ENCODE results near the gene ZC2HC1B. TPM values are rescaled to one million over a fixed set of nuclear protein-coding genes. Genes with fewer than 3 reads are reported as not detected.

The ZC2HC1B gene
- total and polyA plus RNA-seq, 9 donors = 0.50 TPM; not detected in 8

DNA sequence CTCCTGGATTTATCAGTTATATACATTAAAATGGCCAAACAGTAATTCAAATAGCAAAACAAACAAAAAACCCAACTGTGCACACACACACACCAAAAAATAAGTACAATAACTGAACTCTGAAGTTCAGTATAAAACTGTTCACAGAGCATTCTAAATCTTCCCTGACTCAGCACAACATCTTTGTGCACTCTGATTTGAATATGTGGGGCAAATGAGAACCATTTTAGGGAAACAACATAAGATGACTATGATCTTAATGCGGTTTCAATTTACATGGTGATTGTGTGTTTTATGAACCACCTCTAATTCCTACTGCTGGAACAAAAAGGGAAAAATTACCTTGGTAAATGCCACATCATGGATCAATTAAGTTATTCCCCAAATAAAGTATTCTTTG is 102.0 kb downstream of the ZC2HC1B start:
- intact Hi-C loops (cut with DNase I) = no loop called here
- peaks cover 4% of the 10 kb centered on the region for H3K4me1 ChIP-seq (ENCODE audit: insufficient read depth)
- H3K27me3 ChIP-seq = no peaks in the 10 kb centered on the region
- H3K36me3 ChIP-seq = no peaks in the 10 kb centered on the region
- no peak overlapping the region for H3K4me3 ChIP-seq
- H3K9me3 ChIP-seq = no peaks in the 10 kb centered on the region
- DNase-seq = no peak
- no peak for TF ChIP-seq POLR2A (IDR thresholded peaks at IDR 0.05)
- H3K27ac ChIP-seq = no peak overlapping the region
- WGBS, 3 donors = 91 to 98% (median 94%) methylated on average over 1 of the region's 1 CpG

DNA sequence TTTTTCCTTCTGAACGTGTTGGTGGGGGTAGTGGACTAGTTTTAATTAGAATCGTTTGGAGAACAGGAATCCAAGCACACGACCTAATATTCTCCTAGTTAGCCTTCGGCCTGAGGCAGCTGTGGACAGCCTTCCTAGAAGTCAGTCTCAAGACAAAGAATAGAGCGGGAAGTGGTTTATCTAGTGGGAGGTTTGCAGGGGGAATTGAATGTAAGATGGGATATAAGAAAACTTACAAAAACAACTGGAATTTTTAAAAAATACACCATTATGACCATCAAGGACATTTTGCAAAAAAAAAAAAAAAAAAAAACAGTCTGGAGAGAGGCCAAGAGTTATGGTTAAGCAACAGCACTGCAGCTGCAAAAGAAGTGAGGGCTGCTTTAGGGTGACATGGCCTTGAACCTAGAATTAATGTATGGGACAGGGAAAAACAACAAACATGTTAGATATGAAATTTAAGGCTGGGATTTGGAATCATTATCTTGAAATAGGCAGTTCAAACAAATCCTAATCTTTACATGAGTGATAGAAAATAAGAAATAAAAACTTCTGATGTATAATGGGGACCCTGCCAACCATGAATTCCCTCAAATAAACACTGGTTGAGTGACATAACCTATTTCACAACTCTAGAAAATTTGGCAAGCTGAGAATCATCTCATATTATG is 103.6 kb downstream of the ZC2HC1B start:
- Histone ChIP-seq H3K4me3 (no peak overlapping the region), H3K27me3 (no peaks in the 10 kb centered on the region), H3K9me3 (no peaks in the 10 kb centered on the region), H3K4me1 (ENCODE audit: insufficient read depth) (peaks cover 4% of the 10 kb centered on the region), H3K36me3 (no peaks in the 10 kb centered on the region), H3K27ac (peak overlapping the region in 1 of 2 donors; percentile 36)
- intact Hi-C loops (cut with DNase I) = no loop called here
- WGBS, 3 donors = 28 to 39% (median 30%) methylated on average over 5 of the region's 5 CpGs
- DNase-seq = no peak
- TF ChIP-seq EP300 (IDR thresholded peaks at IDR 0.05) (no peak), POLR2A (IDR thresholded peaks at IDR 0.05) (no peak)
- TF ChIP-seq, protein P1, sequence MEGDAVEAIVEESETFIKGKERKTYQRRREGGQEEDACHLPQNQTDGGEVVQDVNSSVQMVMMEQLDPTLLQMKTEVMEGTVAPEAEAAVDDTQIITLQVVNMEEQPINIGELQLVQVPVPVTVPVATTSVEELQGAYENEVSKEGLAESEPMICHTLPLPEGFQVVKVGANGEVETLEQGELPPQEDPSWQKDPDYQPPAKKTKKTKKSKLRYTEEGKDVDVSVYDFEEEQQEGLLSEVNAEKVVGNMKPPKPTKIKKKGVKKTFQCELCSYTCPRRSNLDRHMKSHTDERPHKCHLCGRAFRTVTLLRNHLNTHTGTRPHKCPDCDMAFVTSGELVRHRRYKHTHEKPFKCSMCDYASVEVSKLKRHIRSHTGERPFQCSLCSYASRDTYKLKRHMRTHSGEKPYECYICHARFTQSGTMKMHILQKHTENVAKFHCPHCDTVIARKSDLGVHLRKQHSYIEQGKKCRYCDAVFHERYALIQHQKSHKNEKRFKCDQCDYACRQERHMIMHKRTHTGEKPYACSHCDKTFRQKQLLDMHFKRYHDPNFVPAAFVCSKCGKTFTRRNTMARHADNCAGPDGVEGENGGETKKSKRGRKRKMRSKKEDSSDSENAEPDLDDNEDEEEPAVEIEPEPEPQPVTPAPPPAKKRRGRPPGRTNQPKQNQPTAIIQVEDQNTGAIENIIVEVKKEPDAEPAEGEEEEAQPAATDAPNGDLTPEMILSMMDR (IDR thresholded peaks at IDR 0.05) = no peak

DNA sequence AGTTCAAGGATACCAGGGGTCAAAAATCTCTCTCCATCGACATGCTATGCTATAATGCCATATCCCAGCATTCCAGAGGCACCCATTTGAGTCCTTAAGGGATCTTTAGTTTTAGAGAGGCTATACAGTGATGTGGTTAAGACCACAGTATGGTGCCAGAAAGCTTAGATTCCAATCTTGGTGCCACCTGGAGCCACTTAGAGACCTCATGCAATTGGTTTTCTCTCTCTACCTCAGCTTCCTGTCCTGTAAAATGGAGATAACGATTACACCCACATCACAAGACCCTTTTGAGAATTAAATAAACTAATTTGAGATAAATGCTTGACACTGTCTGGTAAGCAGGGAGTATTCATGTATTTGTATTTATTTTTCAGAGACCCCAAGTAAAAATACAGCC is 104.8 kb downstream of the ZC2HC1B start:
- no peak for TF ChIP-seq EP300 (IDR thresholded peaks at IDR 0.05)
- no peak for TF ChIP-seq POLR2A (IDR thresholded peaks at IDR 0.05)
- Histone ChIP-seq H3K27me3 (no peaks in the 10 kb centered on the region), H3K36me3 (no peaks in the 10 kb centered on the region), H3K4me1 (ENCODE audit: insufficient read depth) (peaks cover 3% of the 10 kb centered on the region), H3K4me3 (no peak overlapping the region), H3K9me3 (no peaks in the 10 kb centered on the region), H3K27ac (peak overlapping the region in 1 of 2 donors; percentile 47)
- intact Hi-C loops (cut with DNase I) = no loop called here
- 60 to 61% (median 60%) methylated on average over 2 of the region's 2 CpGs for WGBS, 3 donors
- no peak for DNase-seq

DNA sequence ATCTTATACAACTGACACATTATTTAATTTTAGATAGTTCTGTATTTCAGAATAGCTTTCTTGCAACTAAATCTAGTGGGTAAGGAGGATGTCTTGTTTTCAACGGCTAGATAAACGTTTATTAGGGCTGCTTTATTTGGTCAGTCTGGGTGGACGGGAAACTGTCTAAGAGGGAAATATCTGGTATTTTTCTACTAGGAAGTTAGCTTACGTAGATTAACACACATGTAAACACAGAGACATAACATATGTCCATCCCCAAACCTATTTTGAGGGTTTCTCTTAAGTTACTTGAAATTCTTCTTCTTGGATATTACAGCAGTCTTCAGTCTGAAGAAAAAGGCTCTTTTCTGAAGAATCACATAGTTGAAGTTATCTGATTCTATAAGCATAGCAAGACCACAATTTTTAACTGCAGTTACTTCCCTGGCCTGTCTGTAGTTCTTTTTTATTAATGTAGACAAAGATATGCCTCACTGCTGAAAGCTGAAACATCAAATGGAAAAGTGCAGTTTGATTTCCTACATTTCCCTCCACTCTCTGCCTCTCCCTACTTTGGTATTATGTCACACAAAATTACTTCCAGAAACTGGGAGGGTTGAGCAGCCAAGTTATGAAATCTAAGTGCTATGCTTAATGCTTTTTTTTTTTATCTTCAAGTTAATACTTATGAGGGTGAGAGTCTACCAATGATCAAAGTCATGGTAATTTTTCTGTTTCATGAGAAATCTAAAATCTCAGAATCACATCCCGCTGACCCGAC is 106.4 kb downstream of the ZC2HC1B start:
- intact Hi-C loops (cut with DNase I) = loop anchor here in 1 of 4 donors (5.0 kb wide), 1 partner anchor 37 kb away; the partner anchor contains the start of gene PLAGL1
- no peak for DNase-seq
- TF ChIP-seq POLR2A (IDR thresholded peaks at IDR 0.05) (no peak), EP300 (IDR thresholded peaks at IDR 0.05) (no peak)
- TF ChIP-seq, protein P1 (IDR thresholded peaks at IDR 0.05) = no peak
- Histone ChIP-seq H3K9me3 (no peaks in the 10 kb centered on the region), H3K27ac (peak overlapping the region in 1 of 2 donors; percentile 47), H3K27me3 (no peaks in the 10 kb centered on the region), H3K36me3 (no peaks in the 10 kb centered on the region), H3K4me1 (ENCODE audit: insufficient read depth) (peaks cover 3% of the 10 kb centered on the region), H3K4me3 (no peak overlapping the region)
- 38 to 47% (median 45%) methylated on average over 6 of the region's 6 CpGs for WGBS, 3 donors

DNA sequence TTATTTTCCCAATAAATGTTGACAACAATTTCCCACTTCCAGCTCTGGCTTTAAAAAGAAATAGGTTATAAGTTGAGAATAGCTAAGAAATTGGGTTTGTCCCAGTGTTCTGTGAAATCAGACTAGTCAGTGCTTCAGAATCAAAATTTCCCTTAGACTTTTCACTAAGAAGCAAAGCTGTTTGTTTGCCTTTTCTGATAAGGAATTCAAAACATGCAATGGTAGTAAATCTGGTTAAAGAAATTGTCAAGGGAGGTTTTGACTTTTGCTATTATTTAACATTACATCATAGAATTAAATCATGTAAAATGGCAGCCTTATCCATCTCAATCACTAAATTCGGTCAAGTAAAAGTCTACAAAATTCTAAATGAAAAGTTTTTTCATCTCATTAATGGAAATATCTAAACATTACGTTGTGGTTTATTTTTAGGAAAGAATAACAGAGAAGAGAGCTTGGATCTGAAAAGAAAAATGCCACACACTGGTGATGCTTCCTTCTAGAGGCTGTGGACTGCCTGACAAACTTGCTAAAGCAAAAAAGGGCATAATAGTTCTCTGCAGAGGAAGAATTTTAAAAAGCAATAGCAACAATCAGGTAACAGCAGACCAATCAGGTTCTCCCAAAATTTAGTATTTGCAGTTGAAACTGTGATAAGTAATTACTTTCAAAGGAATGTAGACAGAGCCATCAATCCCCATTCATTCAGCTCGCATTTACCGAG is 107.4 kb downstream of the ZC2HC1B start:
- intact Hi-C loops (cut with DNase I) = loop anchor here in 1 of 4 donors (5.0 kb wide), 1 partner anchor 36 kb away; the partner anchor contains the start of gene PLAGL1
- DNase-seq = no peak
- WGBS, 3 donors = 9 to 18% (median 12%) methylated on average over 4 of the region's 4 CpGs
- Histone ChIP-seq H3K4me1 (ENCODE audit: insufficient read depth) (peaks cover 3% of the 10 kb centered on the region), H3K9me3 (no peaks in the 10 kb centered on the region), H3K27ac (peak overlapping the region in 1 of 2 donors; percentile 47), H3K4me3 (no peak overlapping the region), H3K36me3 (no peaks in the 10 kb centered on the region), H3K27me3 (no peaks in the 10 kb centered on the region)
- TF ChIP-seq EP300 (IDR thresholded peaks at IDR 0.05) (no peak), POLR2A (IDR thresholded peaks at IDR 0.05) (no peak)
- TF ChIP-seq, protein P1 (IDR thresholded peaks at IDR 0.05) = no peak
